Neural cell (in vitro differentiated cells): ENCODE data around the gene VPS37B. TPM values are rescaled to one million over a fixed set of nuclear protein-coding genes. Genes with fewer than 3 reads are reported as not detected.
"Not testable (repeated sequence)": the region's sequence is repeated elsewhere in the genome, so short reads cannot be mapped to it uniquely, and the experiment has no call there.

Experiments used
- H2AFZ ChIP-seq: fragments of 200-600, 300-800 bp; sonication (generic), shearing (Covaris generic); 2 replicates; pipeline ENCODE4 v1.6.0; 2014; ENCODE audit warnings: low read depth, mild to moderate bottlenecking, antibody characterized with exemption, low read length, moderate library complexity
- H3F3A ChIP-seq: fragments of 200-600 bp; shearing (Covaris generic); 2 replicates; pipeline ENCODE4 v1.6.1; 2016; ENCODE audit warnings: mild to moderate bottlenecking, moderate library complexity, mixed read lengths, antibody characterized with exemption, low read length; ENCODE audit not compliant: insufficient read depth, poor library complexity, severe bottlenecking
- H3K27ac ChIP-seq: fragments of 200-600, 300-800 bp; sonication (generic), shearing (Covaris generic); 2 replicates; pipeline ENCODE4 v1.5.1; 2014; ENCODE audit warnings: mild to moderate bottlenecking, low read length, moderate library complexity
- H3K27me3 ChIP-seq: fragments of 300-800, 200-600 bp; sonication (generic), shearing (Covaris generic); 2 replicates; pipeline ENCODE4 v1.6.0; 2014; ENCODE audit warnings: mild to moderate bottlenecking, low read depth, low read length, moderate library complexity; ENCODE audit not compliant: insufficient read depth
- H3K36me3 ChIP-seq: fragments of 300-800, 200-600 bp; sonication (generic), shearing (Covaris generic); 2 replicates; pipeline ENCODE4 v1.5.1; 2014; ENCODE audit warnings: mild to moderate bottlenecking, antibody characterized with exemption, low read length, moderate library complexity; ENCODE audit not compliant: insufficient read depth
- H3K4me2 ChIP-seq: fragments of 300-800, 200-600 bp; sonication (generic), shearing (Covaris generic); 2 replicates; pipeline ENCODE4 v1.6.0; 2014; ENCODE audit warnings: mild to moderate bottlenecking, low read length
- H3K4me3 ChIP-seq: fragments of 300-800, 200-600 bp; sonication (generic), shearing (Covaris generic); 2 replicates; pipeline ENCODE4 v1.5.1; 2014; ENCODE audit warnings: mild to moderate bottlenecking, low read length, moderate library complexity
- H3K79me2 ChIP-seq: fragments of 200-600 bp; shearing (Covaris generic); replicated peaks from 2 replicates; pipeline ENCODE4 v1.6.0; 2014; ENCODE audit warnings: mild to moderate bottlenecking, low read length, moderate library complexity; ENCODE audit not compliant: insufficient read depth
- H3K9ac ChIP-seq: fragments of 300-800, 200-600 bp; sonication (generic), shearing (Covaris generic); 2 replicates; pipeline ENCODE4 v1.6.1; 2016; ENCODE audit warnings: mild to moderate bottlenecking, low read length, mixed read lengths
- H3K9me2 ChIP-seq: fragments of 200-600 bp; shearing (Covaris generic); 2 replicates; pipeline ENCODE4 v1.6.1; 2016; ENCODE audit warnings: mild to moderate bottlenecking, low read length, mixed read lengths; ENCODE audit not compliant: insufficient read depth
- H3K9me3 ChIP-seq: fragments of 200-600, 300-800 bp; sonication (generic), shearing (Covaris generic); 2 replicates; pipeline ENCODE4 v1.6.1; 2016; ENCODE audit warnings: mild to moderate bottlenecking, mixed run types, low read length, moderate library complexity, mixed read lengths
- H4K20me1 ChIP-seq: fragments of 200-600 bp; shearing (Covaris generic); 2 replicates; pipeline ENCODE4 v1.6.1; 2016; ENCODE audit warnings: mild to moderate bottlenecking, mixed run types; ENCODE audit not compliant: insufficient read depth
- EP300 ChIP-seq: fragments of 450-650 bp; conservative IDR thresholded peaks from 2 replicates; pipeline ENCODE4 v1.6.1; 2014; ENCODE audit warnings: antibody characterized with exemption, mild to moderate bottlenecking, moderate library complexity; ENCODE audit not compliant: poor library complexity, severe bottlenecking
- EZH2 ChIP-seq: fragments of 200-600, 300-800 bp; shearing (Covaris generic), sonication (generic); IDR thresholded peaks from 2 replicates; pipeline ENCODE4 v1.6.1; 2014; ENCODE audit warnings: antibody characterized with exemption, low read length, borderline replicate concordance, mild to moderate bottlenecking; ENCODE audit not compliant: insufficient read depth, poor library complexity, severe bottlenecking
- MXI1 ChIP-seq: fragments of 450-650 bp; conservative IDR thresholded peaks from 2 replicates; pipeline ENCODE4 v1.6.1; 2014; ENCODE audit warnings: antibody characterized with exemption, mild to moderate bottlenecking; ENCODE audit not compliant: poor library complexity, severe bottlenecking
- POLR2AphosphoS5 ChIP-seq: IDR thresholded peaks from 2 replicates; pipeline ENCODE4 v1.6.1; 2012
- RAD21 ChIP-seq: fragments of 450-650 bp; conservative IDR thresholded peaks from 2 replicates; pipeline ENCODE4 v1.6.1; 2014; ENCODE audit warnings: antibody characterized with exemption, mild to moderate bottlenecking, moderate library complexity
- SMC3 ChIP-seq: fragments of 450-650 bp; conservative IDR thresholded peaks from 2 replicates; pipeline ENCODE4 v1.6.1; 2014; ENCODE audit warnings: antibody characterized with exemption, mild to moderate bottlenecking, moderate library complexity; ENCODE audit not compliant: poor library complexity
- TAF1 ChIP-seq: IDR thresholded peaks from 2 replicates; pipeline ENCODE4 v1.6.1; 2012; ENCODE audit warnings: low read depth
- polyA plus RNA-seq: library from polyadenylated mRNA; depleted of rRNA; stranded (reverse); fragments of >200 nt; gene quantifications from 2 replicates; pipeline ENCODE4 v1.2.3, GENCODE V29; 2014
- TF ChIP-seq, protein P1 (sequence below): IDR thresholded peaks from 2 replicates; pipeline ENCODE4 v1.6.1; 2012; ENCODE audit warnings: borderline replicate concordance
- TF ChIP-seq, protein P2 (sequence below): fragments of 450-650 bp; IDR thresholded peaks from 2 replicates; pipeline ENCODE4 v1.5.1; 2014; ENCODE audit warnings: antibody characterized with exemption, mild to moderate bottlenecking, moderate library complexity; ENCODE audit not compliant: poor library complexity, severe bottlenecking

The VPS37B gene
- polyA plus RNA-seq, 1 donor from 2014 or later: 30.2 TPM

DNA sequence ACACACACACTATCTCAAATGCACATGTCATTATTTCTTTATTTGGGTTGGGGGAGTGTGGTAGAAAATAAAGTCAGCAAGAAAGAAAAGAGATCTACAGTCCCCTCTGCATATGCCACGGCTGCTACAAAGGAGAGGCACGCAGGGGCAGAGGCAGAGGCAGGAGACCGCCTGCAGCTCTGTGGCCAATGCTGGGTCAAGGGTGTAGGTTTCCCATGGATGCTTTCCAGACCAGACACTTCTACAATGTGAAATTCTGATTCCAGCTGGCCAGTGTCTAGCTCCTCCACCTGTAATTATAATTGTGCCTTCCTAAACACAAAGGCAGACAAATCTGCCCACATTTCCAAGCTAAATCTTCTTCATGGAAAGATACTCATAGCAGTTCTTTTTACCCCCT, 19.2 kb downstream of the VPS37B start:
- Histone ChIP-seq H3K4me2 (no peak overlapping the region), H3K4me3 (no peak overlapping the region), H3K9me3 (no peaks in the 10 kb centered on the region), H3K9me2 (no peaks in the 10 kb centered on the region), H3K79me2 (peaks cover 52% of the 10 kb centered on the region), H3K27ac (no peak overlapping the region), H3K27me3 (no peaks in the 10 kb centered on the region), H4K20me1 (no peaks in the 10 kb centered on the region), H2AFZ (no peak overlapping the region), H3K9ac (no peak overlapping the region), H3K36me3 (no peaks in the 10 kb centered on the region), H3F3A (peaks cover 10% of the 10 kb centered on the region)
- TF ChIP-seq SMC3 (no peak), RAD21 (no peak)

DNA sequence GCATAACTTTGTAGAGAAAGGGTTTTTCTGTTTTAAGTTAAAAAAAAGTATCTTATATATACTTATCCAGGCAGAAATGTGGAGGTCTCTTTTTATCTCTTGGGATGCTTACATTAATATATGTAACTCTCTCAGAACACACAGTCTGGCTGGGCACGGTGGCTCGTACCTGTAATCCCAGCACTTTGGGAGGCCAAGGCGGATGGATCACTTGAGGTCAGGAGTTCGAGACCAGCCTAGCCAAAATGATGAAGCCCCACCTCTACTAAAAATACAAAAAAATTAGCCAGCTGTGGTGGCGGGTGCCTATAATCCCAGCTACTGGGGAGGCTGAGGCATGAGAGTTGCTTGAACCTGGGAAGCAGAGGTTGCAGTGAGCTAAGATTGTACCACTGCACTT, 19.6 kb downstream of the VPS37B start:
- H3K27me3 ChIP-seq, H3K9me2 ChIP-seq, H3K9ac ChIP-seq, H3K27ac ChIP-seq, H3F3A ChIP-seq, H3K36me3 ChIP-seq, H3K4me3 ChIP-seq, H3K9me3 ChIP-seq, H2AFZ ChIP-seq, H3K4me2 ChIP-seq, H4K20me1 ChIP-seq: not testable (repeated sequence)
- peaks cover 51% of the 10 kb centered on the region for H3K79me2 ChIP-seq

DNA sequence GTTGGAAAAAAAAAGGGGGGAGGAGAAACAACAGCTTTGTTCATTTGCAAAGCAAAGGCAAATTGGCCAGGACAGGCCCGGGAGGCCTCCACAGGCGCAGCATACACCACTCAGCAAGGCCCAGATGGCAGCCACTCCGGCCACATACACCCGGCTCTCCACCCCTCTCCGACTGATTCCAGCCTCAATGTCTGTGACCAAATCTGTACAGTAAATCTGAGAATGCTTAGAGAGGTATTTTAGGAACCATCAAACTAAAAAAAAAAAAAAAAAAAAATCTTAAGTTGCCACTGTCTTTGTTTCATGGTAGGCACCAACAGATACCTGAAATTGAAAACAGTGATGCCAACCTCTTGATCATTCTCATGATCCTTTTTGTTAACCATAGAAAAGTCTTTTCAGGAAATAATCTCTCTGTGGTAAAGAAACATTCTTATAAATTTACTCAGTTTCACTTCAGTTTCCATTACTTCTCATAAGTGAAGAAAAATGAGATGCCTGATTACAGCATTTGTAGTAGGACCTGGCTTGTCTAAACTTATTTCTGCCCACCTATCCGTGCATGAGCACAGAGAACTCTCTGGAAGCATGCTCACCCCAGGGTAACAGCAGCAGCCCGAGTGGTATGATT, 20.2 kb downstream of the VPS37B start:
- Histone ChIP-seq H3K9ac (no peak overlapping the region), H3K9me2 (no peaks in the 10 kb centered on the region), H2AFZ (no peak overlapping the region), H3K4me2 (no peak overlapping the region), H3F3A (peaks cover 11% of the 10 kb centered on the region), H3K27me3 (no peaks in the 10 kb centered on the region), H3K9me3 (no peaks in the 10 kb centered on the region), H3K27ac (no peak overlapping the region), H4K20me1 (no peaks in the 10 kb centered on the region), H3K36me3 (no peaks in the 10 kb centered on the region), H3K4me3 (no peak overlapping the region), H3K79me2 (peaks cover 55% of the 10 kb centered on the region)
- TF ChIP-seq MXI1 (no peak), SMC3 (no peak), EP300 (no peak), TAF1 (no peak)

DNA sequence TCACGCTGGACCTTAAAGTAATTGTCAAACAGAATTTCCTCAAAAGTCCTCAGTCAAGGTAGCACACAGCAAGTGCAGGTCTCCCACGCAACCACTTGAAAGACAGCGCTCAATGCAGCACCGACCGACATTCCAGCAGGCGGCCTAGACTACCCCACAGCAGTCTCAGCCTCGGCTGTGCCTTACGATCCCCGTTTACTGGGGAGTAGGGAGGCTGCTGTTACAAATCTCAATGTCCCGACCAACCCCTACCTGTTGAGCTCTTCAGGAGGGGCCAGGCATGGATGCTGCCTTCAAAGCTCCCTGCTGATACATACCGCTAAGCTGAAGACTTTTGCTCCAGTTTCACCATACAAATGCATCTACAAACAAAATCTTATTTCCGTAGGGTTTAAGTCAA, 21.8 kb downstream of the VPS37B start:
- H3K27ac ChIP-seq: peak overlapping the region; percentile 97
- H3K9me3 ChIP-seq: no peaks in the 10 kb centered on the region
- H4K20me1 ChIP-seq: no peaks in the 10 kb centered on the region
- H3K27me3 ChIP-seq: no peaks in the 10 kb centered on the region
- TF ChIP-seq EP300 (no peak), POLR2AphosphoS5 (no peak), MXI1 (no peak), EZH2 (no peak), RAD21 (no peak), SMC3 (no peak), TAF1 (no peak)
- TF ChIP-seq, protein P1, sequence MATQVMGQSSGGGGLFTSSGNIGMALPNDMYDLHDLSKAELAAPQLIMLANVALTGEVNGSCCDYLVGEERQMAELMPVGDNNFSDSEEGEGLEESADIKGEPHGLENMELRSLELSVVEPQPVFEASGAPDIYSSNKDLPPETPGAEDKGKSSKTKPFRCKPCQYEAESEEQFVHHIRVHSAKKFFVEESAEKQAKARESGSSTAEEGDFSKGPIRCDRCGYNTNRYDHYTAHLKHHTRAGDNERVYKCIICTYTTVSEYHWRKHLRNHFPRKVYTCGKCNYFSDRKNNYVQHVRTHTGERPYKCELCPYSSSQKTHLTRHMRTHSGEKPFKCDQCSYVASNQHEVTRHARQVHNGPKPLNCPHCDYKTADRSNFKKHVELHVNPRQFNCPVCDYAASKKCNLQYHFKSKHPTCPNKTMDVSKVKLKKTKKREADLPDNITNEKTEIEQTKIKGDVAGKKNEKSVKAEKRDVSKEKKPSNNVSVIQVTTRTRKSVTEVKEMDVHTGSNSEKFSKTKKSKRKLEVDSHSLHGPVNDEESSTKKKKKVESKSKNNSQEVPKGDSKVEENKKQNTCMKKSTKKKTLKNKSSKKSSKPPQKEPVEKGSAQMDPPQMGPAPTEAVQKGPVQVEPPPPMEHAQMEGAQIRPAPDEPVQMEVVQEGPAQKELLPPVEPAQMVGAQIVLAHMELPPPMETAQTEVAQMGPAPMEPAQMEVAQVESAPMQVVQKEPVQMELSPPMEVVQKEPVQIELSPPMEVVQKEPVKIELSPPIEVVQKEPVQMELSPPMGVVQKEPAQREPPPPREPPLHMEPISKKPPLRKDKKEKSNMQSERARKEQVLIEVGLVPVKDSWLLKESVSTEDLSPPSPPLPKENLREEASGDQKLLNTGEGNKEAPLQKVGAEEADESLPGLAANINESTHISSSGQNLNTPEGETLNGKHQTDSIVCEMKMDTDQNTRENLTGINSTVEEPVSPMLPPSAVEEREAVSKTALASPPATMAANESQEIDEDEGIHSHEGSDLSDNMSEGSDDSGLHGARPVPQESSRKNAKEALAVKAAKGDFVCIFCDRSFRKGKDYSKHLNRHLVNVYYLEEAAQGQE: no peak
- TF ChIP-seq, protein P2, sequence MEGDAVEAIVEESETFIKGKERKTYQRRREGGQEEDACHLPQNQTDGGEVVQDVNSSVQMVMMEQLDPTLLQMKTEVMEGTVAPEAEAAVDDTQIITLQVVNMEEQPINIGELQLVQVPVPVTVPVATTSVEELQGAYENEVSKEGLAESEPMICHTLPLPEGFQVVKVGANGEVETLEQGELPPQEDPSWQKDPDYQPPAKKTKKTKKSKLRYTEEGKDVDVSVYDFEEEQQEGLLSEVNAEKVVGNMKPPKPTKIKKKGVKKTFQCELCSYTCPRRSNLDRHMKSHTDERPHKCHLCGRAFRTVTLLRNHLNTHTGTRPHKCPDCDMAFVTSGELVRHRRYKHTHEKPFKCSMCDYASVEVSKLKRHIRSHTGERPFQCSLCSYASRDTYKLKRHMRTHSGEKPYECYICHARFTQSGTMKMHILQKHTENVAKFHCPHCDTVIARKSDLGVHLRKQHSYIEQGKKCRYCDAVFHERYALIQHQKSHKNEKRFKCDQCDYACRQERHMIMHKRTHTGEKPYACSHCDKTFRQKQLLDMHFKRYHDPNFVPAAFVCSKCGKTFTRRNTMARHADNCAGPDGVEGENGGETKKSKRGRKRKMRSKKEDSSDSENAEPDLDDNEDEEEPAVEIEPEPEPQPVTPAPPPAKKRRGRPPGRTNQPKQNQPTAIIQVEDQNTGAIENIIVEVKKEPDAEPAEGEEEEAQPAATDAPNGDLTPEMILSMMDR: no peak
- no peaks in the 10 kb centered on the region for H3K9me2 ChIP-seq
- H3K4me2 ChIP-seq: no peak overlapping the region
- peaks cover 12% of the 10 kb centered on the region for H3F3A ChIP-seq
- no peak overlapping the region for H2AFZ ChIP-seq
- no peak overlapping the region for H3K9ac ChIP-seq
- no peaks in the 10 kb centered on the region for H3K36me3 ChIP-seq
- peaks cover 59% of the 10 kb centered on the region for H3K79me2 ChIP-seq
- no peak overlapping the region for H3K4me3 ChIP-seq
